Thoracic aorta (tissue), 2 donors: ENCODE data around the gene BCL2L11. TPM values are rescaled to one million over a fixed set of nuclear protein-coding genes. Genes with fewer than 3 reads are reported as not detected.

Source experiments
- ATAC-seq: fragments of 150-250 bp; one replicate; pipeline ENCODE4 v1.8.0; 2017; ENCODE audit warnings: low read depth; ENCODE audit not compliant: insufficient number of reproducible peaks, low FRiP score
- DNase-seq: peaks from one replicate; pipeline ENCODE4 v3.0.0-alpha.2; 2020; ENCODE audit warnings: low spot score
- H3K27ac ChIP-seq, 2 donors: fragments of 200-600 bp; sonication (generic); 1 replicate in 1 of 2; 2 replicates in 1 of 2; pipeline ENCODE4 v1.5.1; 2016; ENCODE audit warnings: mild to moderate bottlenecking in 2 of 2, moderate library complexity in 2 of 2
- H3K27me3 ChIP-seq: fragments of 200-600 bp; sonication (generic); replicated peaks from 2 replicates; pipeline ENCODE4 v1.6.0; 2016; ENCODE audit warnings: mild to moderate bottlenecking; ENCODE audit not compliant: insufficient read depth
- H3K36me3 ChIP-seq: fragments of 200-600 bp; sonication (generic); one replicate; pipeline ENCODE4 v1.5.1; 2016
- H3K4me1 ChIP-seq, 2 donors: fragments of 200-600 bp; sonication (generic); 1 replicate in 1 of 2; 2 replicates in 1 of 2; pipeline versions ENCODE4 v1.5.1 to v1.6.0; 2016; ENCODE audit warnings: low read depth in 2 of 2, mild to moderate bottlenecking in 1 of 2; ENCODE audit not compliant: control insufficient read depth in 1 of 2
- H3K4me3 ChIP-seq: fragments of 200-600 bp; sonication (generic); 2 replicates; pipeline ENCODE4 v1.5.1; 2016; ENCODE audit warnings: mild to moderate bottlenecking
- H3K9me3 ChIP-seq: fragments of 200-600 bp; sonication (generic); 2 replicates; pipeline ENCODE4 v1.5.1; 2016
- total RNA-seq, 2 donors: library from RNA; depleted of rRNA; stranded (reverse); fragments of >200 nt; gene quantifications; one replicate each; pipeline versions ENCODE4 v1.1.0 to v1.2.3, GENCODE V29; 2016
- TF ChIP-seq, protein P1 (sequence below): fragments of 200-600 bp; sonication (generic); IDR thresholded peaks from one replicate; pipeline ENCODE4 v1.5.1; 2019; ENCODE audit warnings: antibody characterized with exemption

BCL2L11 gene
- total RNA-seq, 2 donors from 2014 or later = 16.4 to 17.4 TPM

GRCh38 chr2:111194835-111195621 is 74.3 kb downstream of the BCL2L11 start:
- DNase-seq = no peak

GRCh38 chr2:111196435-111196834 is 75.7 kb downstream of the BCL2L11 start:
- no peak for DNase-seq
- no peaks in the 10 kb centered on the region for H3K9me3 ChIP-seq
- no peaks in the 10 kb centered on the region for H3K4me1 ChIP-seq
- TF ChIP-seq, protein P1, sequence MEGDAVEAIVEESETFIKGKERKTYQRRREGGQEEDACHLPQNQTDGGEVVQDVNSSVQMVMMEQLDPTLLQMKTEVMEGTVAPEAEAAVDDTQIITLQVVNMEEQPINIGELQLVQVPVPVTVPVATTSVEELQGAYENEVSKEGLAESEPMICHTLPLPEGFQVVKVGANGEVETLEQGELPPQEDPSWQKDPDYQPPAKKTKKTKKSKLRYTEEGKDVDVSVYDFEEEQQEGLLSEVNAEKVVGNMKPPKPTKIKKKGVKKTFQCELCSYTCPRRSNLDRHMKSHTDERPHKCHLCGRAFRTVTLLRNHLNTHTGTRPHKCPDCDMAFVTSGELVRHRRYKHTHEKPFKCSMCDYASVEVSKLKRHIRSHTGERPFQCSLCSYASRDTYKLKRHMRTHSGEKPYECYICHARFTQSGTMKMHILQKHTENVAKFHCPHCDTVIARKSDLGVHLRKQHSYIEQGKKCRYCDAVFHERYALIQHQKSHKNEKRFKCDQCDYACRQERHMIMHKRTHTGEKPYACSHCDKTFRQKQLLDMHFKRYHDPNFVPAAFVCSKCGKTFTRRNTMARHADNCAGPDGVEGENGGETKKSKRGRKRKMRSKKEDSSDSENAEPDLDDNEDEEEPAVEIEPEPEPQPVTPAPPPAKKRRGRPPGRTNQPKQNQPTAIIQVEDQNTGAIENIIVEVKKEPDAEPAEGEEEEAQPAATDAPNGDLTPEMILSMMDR = no peak
- no peak overlapping the region for H3K27ac ChIP-seq
- H3K27me3 ChIP-seq = no peaks in the 10 kb centered on the region
- ATAC-seq = no peak
- H3K4me3 ChIP-seq = no peak overlapping the region
- H3K36me3 ChIP-seq = no peaks in the 10 kb centered on the region

More at GRCh38 chr2:111194835-111195621, 74.3 kb downstream of the BCL2L11 start:
- H3K27ac ChIP-seq = no peak overlapping the region
- TF ChIP-seq, protein P1 = no peak
- H3K4me3 ChIP-seq = no peak overlapping the region
- no peaks in the 10 kb centered on the region for H3K36me3 ChIP-seq
- no peak for ATAC-seq
- no peaks in the 10 kb centered on the region for H3K9me3 ChIP-seq
- no peaks in the 10 kb centered on the region for H3K4me1 ChIP-seq
- no peaks in the 10 kb centered on the region for H3K27me3 ChIP-seq

DNA sequence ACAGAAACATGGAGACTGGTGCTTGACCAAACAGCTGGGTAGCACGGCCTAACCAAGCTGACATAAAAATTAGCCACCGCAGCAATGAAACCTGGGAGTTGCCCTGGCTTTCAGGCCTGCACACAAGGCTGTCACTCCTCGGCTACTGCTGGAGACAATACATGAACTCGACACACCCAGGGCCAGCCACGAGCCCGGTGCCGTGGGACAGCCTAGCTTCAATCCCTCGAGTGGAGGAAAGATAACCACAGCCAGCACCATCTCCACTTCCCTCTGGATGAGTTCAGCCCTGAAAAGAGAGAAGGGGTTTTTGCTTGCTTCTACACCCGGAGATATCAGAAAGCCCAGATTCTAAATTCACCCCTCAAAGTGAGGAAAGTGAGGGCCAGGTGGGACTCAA is 78.0 kb downstream of the BCL2L11 start:
- H3K4me3 ChIP-seq = no peak overlapping the region
- TF ChIP-seq, protein P1 = no peak
- H3K4me1 ChIP-seq = no peaks in the 10 kb centered on the region
- H3K9me3 ChIP-seq = no peaks in the 10 kb centered on the region
- no peak for DNase-seq
- no peaks in the 10 kb centered on the region for H3K27me3 ChIP-seq
- H3K36me3 ChIP-seq = no peaks in the 10 kb centered on the region
- no peak for ATAC-seq
- H3K27ac ChIP-seq = no peak overlapping the region

- Histone ChIP-seq H3K36me3 (no peaks in the 10 kb centered on the region), H3K9me3 (no peaks in the 10 kb centered on the region), H3K27me3 (no peaks in the 10 kb centered on the region), H3K27ac (no peak overlapping the region), H3K4me1 (no peaks in the 10 kb centered on the region), H3K4me3 (no peak overlapping the region)
- ATAC-seq (no peak), DNase-seq (no peak)
- TF ChIP-seq, protein P1 = no peak
These were observed 79.1 kb downstream of the BCL2L11 start for GRCh38 chr2:111199840-111200239.

- ATAC-seq = no peak
- TF ChIP-seq, protein P1 = no peak
- Histone ChIP-seq H3K4me3 (no peak overlapping the region), H3K9me3 (no peaks in the 10 kb centered on the region), H3K36me3 (no peaks in the 10 kb centered on the region), H3K4me1 (no peaks in the 10 kb centered on the region), H3K27me3 (no peaks in the 10 kb centered on the region), H3K27ac (no peak overlapping the region)
- no peak for DNase-seq
These were observed 79.7 kb downstream of the BCL2L11 start for GRCh38 chr2:111200333-111200881.
